ENCODE measurements around the gene DOCK11. TPM values are rescaled to one million over a fixed set of nuclear protein-coding genes. Genes with fewer than 3 reads are reported as not detected.

The DOCK11 gene
- total and polyA plus RNA-seq, 2 donors (not counting 3 experiments of a cell fraction or from before 2014, with no cell fraction given) = 0.37 to 0.86 TPM

GRCh38 chrX:118632862-118633261 is 137.2 kb downstream of the DOCK11 start:
- DNase-seq (ENCODE audit: low read depth, low spot score) = no peak
- Histone ChIP-seq H3K27ac (ENCODE audit: insufficient read depth, low read depth, low read length) (no peak overlapping the region), H3K9ac (replicated peaks; ENCODE audit: extremely low read depth, insufficient read depth, low read length) (no peak overlapping the region), H3K4me3 (replicated peaks in 1 of 3; ENCODE audit: insufficient read depth in 1 of 3, low read depth in 1 of 3, low read length in 3 of 3) (no peak overlapping the region), H3K36me3 (ENCODE audit: control insufficient read depth in 2 of 2, extremely low read depth in 1 of 2, insufficient read depth in 2 of 2, low read length in 2 of 2) (no peaks in the 10 kb centered on the region), H3K9me3 (replicated peaks; ENCODE audit: control insufficient read depth, insufficient read depth, low read length) (no peaks in the 10 kb centered on the region), H4K20me1 (replicated peaks; ENCODE audit: control insufficient read depth, extremely low read depth, insufficient read depth, low read length) (no peaks in the 10 kb centered on the region), H3K4me2 (ENCODE audit: insufficient read depth, low read length) (no peak overlapping the region), H3K79me2 (ENCODE audit: control insufficient read depth, insufficient read depth, low read length) (no peaks in the 10 kb centered on the region), H3K9me1 (replicated peaks; ENCODE audit: control insufficient read depth, extremely low read depth, insufficient read depth, low read length) (no peaks in the 10 kb centered on the region), H2AFZ (ENCODE audit: low read depth, low read length) (no peak overlapping the region), H3K27me3 (ENCODE audit: control insufficient read depth in 2 of 2, insufficient read depth in 2 of 2, low read length in 2 of 2) (no peaks in the 10 kb centered on the region), H3K4me1 (ENCODE audit: control insufficient read depth, extremely low read depth, insufficient read depth, low read length) (no peaks in the 10 kb centered on the region)
- no TSS peak for BruUV-seq (replicated peaks)
- POLR2A ChIA-PET = no interaction called here
- TF ChIP-seq CTCF (IDR thresholded peaks at IDR 0.05; ENCODE audit: extremely low read depth in 1 of 2, insufficient read depth in 1 of 2, low read depth in 1 of 2, low read length in 2 of 2) = no peak
- no peak for TF ChIP-seq EZH2 (IDR thresholded peaks at IDR 0.05; ENCODE audit: borderline replicate concordance, low read depth, low read length, severe bottlenecking)
- TF ChIP-seq FOS (IDR thresholded peaks at IDR 0.05; ENCODE audit: borderline replicate concordance, insufficient read depth, low read length) = no peak
- TF ChIP-seq MYC (IDR thresholded peaks at IDR 0.05; ENCODE audit: low read depth, low read length) = no peak
- TF ChIP-seq MAX (IDR thresholded peaks at IDR 0.05; ENCODE audit: insufficient read depth, insufficient read length) = no peak
- no peak for TF ChIP-seq POLR2A (IDR thresholded peaks at IDR 0.05; ENCODE audit: low read depth, low read length)
- TF ChIP-seq GATA2 (IDR thresholded peaks at IDR 0.05; ENCODE audit: insufficient read depth, insufficient read length, low read depth, low read length) = no peak
- no peak for TF ChIP-seq JUN (IDR thresholded peaks at IDR 0.05; ENCODE audit: borderline replicate concordance, insufficient read depth, insufficient read length, low read depth)
- no peak for TF ChIP-seq POLR2AphosphoS5 (IDR thresholded peaks at IDR 0.05; ENCODE audit: insufficient read depth, low read depth, low read length)
- FAIRE-seq = no peak
- CTCF ChIA-PET = no interaction called here
- intact Hi-C loops (cut with micrococcal nuclease) (no loop called here), dilution Hi-C loops (cut with MboI; ENCODE audit: extremely low pct_ligation_motif_present, low sequenced_read_pairs) (no loop called here)
